ENCODE measurements around the gene ERFL.

Gene ERFL

DNA sequence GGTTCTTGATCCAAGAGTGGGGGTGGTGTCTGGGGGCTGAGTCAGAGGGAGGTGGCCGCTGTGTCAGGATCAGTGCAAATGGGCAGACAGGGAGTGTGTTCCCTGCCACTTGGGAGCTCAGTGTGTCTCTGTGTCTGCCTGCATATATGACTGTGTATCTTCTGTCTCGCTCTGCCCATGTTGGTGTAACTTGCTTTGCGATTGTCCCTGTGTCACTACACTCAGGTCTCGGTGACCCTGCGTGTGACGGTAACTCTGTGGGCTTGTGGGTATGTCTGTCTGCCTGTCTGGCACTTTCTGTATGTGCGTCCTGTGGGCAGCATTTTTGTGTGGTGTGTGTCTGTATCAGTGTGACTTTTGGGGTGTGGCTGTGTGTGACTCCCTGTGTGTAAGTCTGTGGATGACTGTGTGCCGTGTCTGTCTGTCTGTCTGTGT is 8.2 kb upstream of the ERFL start:
- H3K4me3 ChIP-seq (ENCODE audit: low read length), result no peak overlapping the region
- peaks cover 49% of the 10 kb centered on the region for H3K4me1 ChIP-seq (ENCODE audit: low read length)
- H3K27ac ChIP-seq (ENCODE audit: low read length), result no peak overlapping the region
- H3K9me3 ChIP-seq (ENCODE audit: insufficient read depth, low read length), result no peaks in the 10 kb centered on the region
- peaks cover 29% of the 10 kb centered on the region for H3K27me3 ChIP-seq (ENCODE audit: low read depth, low read length)
- no peaks in the 10 kb centered on the region for H4K20me1 ChIP-seq (ENCODE audit: insufficient read depth, low read length)
- H3K79me2 ChIP-seq (ENCODE audit: low read length), result no peaks in the 10 kb centered on the region
- no peak overlapping the region for H2AFZ ChIP-seq (ENCODE audit: low read depth, low read length)
- no peaks in the 10 kb centered on the region for H3K36me3 ChIP-seq (replicated peaks; ENCODE audit: low read depth, low read length)
- H3K4me2 ChIP-seq (ENCODE audit: low read length), result no peak overlapping the region
- H3K9ac ChIP-seq (ENCODE audit: low read length), result no peak overlapping the region
- TF ChIP-seq, protein P1, sequence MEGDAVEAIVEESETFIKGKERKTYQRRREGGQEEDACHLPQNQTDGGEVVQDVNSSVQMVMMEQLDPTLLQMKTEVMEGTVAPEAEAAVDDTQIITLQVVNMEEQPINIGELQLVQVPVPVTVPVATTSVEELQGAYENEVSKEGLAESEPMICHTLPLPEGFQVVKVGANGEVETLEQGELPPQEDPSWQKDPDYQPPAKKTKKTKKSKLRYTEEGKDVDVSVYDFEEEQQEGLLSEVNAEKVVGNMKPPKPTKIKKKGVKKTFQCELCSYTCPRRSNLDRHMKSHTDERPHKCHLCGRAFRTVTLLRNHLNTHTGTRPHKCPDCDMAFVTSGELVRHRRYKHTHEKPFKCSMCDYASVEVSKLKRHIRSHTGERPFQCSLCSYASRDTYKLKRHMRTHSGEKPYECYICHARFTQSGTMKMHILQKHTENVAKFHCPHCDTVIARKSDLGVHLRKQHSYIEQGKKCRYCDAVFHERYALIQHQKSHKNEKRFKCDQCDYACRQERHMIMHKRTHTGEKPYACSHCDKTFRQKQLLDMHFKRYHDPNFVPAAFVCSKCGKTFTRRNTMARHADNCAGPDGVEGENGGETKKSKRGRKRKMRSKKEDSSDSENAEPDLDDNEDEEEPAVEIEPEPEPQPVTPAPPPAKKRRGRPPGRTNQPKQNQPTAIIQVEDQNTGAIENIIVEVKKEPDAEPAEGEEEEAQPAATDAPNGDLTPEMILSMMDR (IDR thresholded peaks at IDR 0.05; ENCODE audit: low read depth, low read length), result no peak
- TF ChIP-seq EZH2phosphoT487 (IDR thresholded peaks at IDR 0.05; ENCODE audit: low read depth), result no peak

DNA sequence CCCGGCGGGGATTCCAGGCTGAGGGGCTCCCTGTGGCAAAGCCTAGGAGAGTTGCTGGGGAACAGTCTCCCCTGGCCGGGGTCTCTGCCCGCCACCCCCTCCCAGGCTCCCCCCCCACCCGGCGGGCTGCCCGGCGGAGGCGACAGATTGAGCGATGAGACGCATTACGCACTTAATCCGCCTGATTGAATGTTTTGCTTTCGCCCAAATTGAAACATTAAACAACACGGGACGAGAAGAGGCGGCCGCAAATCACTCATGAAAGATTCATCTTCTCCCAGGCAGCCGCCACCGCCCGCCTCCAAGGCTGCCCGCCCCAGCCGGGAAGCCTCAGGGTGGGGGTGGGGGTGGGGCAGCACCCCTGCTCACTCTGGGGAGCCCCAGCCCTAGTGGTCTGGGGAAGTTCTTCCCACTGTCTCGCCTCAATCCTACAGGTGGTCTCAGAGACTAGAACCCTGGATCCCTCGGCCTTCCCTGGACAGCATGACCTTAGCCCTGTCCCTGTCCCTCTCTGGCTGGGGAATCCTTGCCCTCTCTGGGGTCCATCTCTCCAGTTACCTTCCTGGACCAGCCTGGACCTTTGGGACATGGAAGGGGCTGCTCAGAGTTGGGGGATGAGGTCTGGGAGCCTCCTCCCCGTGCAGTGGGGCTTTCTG is 7.6 kb upstream of the ERFL start:
- no peak overlapping the region for H3K4me2 ChIP-seq (ENCODE audit: low read length)
- no peaks in the 10 kb centered on the region for H4K20me1 ChIP-seq (ENCODE audit: insufficient read depth, low read length)
- no peak overlapping the region for H3K9ac ChIP-seq (ENCODE audit: low read length)
- no peaks in the 10 kb centered on the region for H3K9me3 ChIP-seq (ENCODE audit: insufficient read depth, low read length)
- H3K36me3 ChIP-seq (replicated peaks; ENCODE audit: low read depth, low read length), result no peaks in the 10 kb centered on the region
- H2AFZ ChIP-seq (ENCODE audit: low read depth, low read length), result no peak overlapping the region
- H3K79me2 ChIP-seq (ENCODE audit: low read length), result no peaks in the 10 kb centered on the region
- no peak overlapping the region for H3K27ac ChIP-seq (ENCODE audit: low read length)
- H3K4me3 ChIP-seq (ENCODE audit: low read length), result no peak overlapping the region
- H3K4me1 ChIP-seq (ENCODE audit: low read length), result peaks cover 49% of the 10 kb centered on the region
- H3K27me3 ChIP-seq (ENCODE audit: low read depth, low read length), result peaks cover 34% of the 10 kb centered on the region
- TF ChIP-seq, protein P1 (IDR thresholded peaks at IDR 0.05; ENCODE audit: low read depth, low read length), result no peak
- no peak for TF ChIP-seq EZH2phosphoT487 (IDR thresholded peaks at IDR 0.05; ENCODE audit: low read depth)

DNA sequence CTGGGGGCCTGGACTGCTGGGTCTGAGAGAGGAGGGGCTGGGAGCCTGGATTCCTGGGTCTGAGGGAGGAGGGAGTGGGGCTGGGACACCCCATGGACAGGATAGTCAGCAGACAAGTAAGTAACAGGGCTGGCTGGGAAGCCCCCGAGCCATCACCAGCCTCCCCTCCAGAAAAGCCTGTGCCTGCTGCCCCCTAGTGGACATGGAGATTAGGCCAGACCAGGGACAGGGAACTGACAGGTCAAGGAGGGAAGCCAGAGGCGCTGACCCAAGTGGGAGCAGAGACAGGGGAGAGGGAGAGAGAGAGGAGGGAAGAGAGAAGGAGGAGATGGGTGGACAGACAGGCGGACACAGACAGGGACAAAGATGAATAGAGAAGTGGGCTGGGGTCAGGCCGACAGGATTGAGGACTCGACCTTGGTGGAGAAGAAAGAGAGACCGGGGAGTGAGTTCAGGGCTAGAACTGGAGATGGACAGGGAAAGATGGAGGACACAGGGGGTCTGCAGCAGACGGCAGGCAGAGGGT is 6.7 kb upstream of the ERFL start:
- Histone ChIP-seq H3K4me1 (ENCODE audit: low read length) (peaks cover 56% of the 10 kb centered on the region), H3K4me3 (ENCODE audit: low read length) (no peak overlapping the region), H3K9me3 (ENCODE audit: insufficient read depth, low read length) (no peaks in the 10 kb centered on the region), H2AFZ (ENCODE audit: low read depth, low read length) (no peak overlapping the region), H3K4me2 (ENCODE audit: low read length) (peak overlapping the region; percentile 23), H4K20me1 (ENCODE audit: insufficient read depth, low read length) (no peaks in the 10 kb centered on the region), H3K79me2 (ENCODE audit: low read length) (no peaks in the 10 kb centered on the region), H3K36me3 (replicated peaks; ENCODE audit: low read depth, low read length) (no peaks in the 10 kb centered on the region), H3K27me3 (ENCODE audit: low read depth, low read length) (peaks cover 43% of the 10 kb centered on the region), H3K9ac (ENCODE audit: low read length) (no peak overlapping the region; the same call in 1 of the 2 replicates), H3K27ac (ENCODE audit: low read length) (no peak overlapping the region)
- no peak for TF ChIP-seq EZH2phosphoT487 (IDR thresholded peaks at IDR 0.05; ENCODE audit: low read depth)
- TF ChIP-seq, protein P1 (IDR thresholded peaks at IDR 0.05; ENCODE audit: low read depth, low read length), result peak; percentile 97

DNA sequence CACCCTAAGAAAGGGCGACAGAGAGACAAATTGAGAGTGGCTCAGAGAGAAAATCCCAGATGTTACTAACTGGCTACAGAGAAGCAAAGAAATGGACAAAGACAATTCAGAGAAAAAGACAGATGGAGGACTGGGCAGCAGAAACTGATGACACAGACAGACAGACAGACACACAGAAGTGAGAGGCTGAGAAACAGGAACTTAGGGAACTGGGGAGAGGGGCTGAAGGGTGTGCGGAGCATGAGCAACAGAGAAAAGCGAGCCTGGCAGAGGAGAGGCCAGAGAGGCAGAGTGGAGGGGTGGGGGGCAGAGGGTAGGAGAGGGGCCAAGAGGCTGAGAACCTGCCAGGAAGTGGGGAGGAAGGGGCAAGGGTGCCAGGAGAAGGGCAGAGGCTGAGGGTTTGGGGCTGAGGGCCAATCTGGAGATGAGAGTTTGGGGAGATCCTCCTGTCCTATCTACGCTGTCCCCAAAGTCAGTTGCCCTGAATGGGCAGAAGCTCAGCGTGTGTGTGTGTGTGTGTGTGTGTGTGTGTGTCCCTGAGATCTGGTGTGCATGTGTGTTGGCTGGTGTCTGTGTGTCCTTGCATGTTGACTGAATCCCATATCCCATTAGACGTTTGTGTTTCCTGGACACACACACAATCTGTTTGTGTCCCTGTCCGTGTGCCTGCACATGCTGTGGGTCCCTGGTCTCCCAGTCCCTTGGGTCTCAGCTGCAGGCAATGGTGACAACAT is 5.6 kb upstream of the ERFL start:
- Histone ChIP-seq H2AFZ (ENCODE audit: low read depth, low read length) (no peak overlapping the region), H3K27me3 (ENCODE audit: low read depth, low read length) (peaks cover 53% of the 10 kb centered on the region), H3K27ac (ENCODE audit: low read length) (peak overlapping the region; percentile 16; the same call in 1 of the 2 replicates), H3K79me2 (ENCODE audit: low read length) (no peaks in the 10 kb centered on the region), H3K4me2 (ENCODE audit: low read length) (peak overlapping the region; percentile 23), H3K4me3 (ENCODE audit: low read length) (no peak overlapping the region; the same call in 1 of the 2 replicates), H3K4me1 (ENCODE audit: low read length) (peaks cover 66% of the 10 kb centered on the region), H4K20me1 (ENCODE audit: insufficient read depth, low read length) (no peaks in the 10 kb centered on the region), H3K9me3 (ENCODE audit: insufficient read depth, low read length) (no peaks in the 10 kb centered on the region), H3K9ac (ENCODE audit: low read length) (peak overlapping the region; percentile 7; the same call in 1 of the 2 replicates), H3K36me3 (replicated peaks; ENCODE audit: low read depth, low read length) (no peaks in the 10 kb centered on the region)
- TF ChIP-seq EZH2phosphoT487 (IDR thresholded peaks at IDR 0.05; ENCODE audit: low read depth), result no peak
- TF ChIP-seq, protein P1 (IDR thresholded peaks at IDR 0.05; ENCODE audit: low read depth, low read length), result no peak

Data from OCI-LY3 (cell line).